K562 (cell line): ENCODE results near the gene ADAM22. TPM values are rescaled to one million over a fixed set of nuclear protein-coding genes. Genes with fewer than 3 reads are reported as not detected.

ENCODE experiments used
- ATAC-seq: fragments of 200-7000 bp; cut with Tn5 transposase; 3 replicates; pipeline ENCODE4 v1.9.1; 2020; ENCODE audit warnings: moderate library complexity
- BruUV-seq: library from RNA; stranded (reverse); fragments of 400-500 nt; replicated peaks from 2 replicates; lab custom pipeline; 2021; lab: Mats Ljungman, UMichigan
- CTCF ChIA-PET: fragments of 300-600 bp; formaldehyde crosslinking; extraction: SDS; loops from one replicate; lab custom pipeline; 2021; ENCODE audit warnings: low intra/inter-chr PET ratio; lab: Yijun Ruan, JAX
- POLR2A ChIA-PET: fragments of 300-600, 350-650 bp; sonication (Branson Sonifier 250); formaldehyde crosslinking; extraction: SDS; loops from one replicate; lab custom pipeline; 2021; ENCODE audit warnings: antibody characterized with exemption, inconsistent platforms; lab: Yijun Ruan, JAX
- DNase-seq, 4 experiments: peaks; one replicate each; pipeline versions ENCODE4 v3.0.0 to v3.0.0-alpha.2; 2011 to 2018; ENCODE audit warnings: low spot score in 3 of 4, mixed read lengths in 3 of 4; ENCODE audit errors: extremely low read depth in 1 of 4
- FAIRE-seq: peaks from 2 replicates; lab custom pipeline; 2011; peaks lifted over from hg19 to GRCh38; lab: Jason Lieb, UNC
- H2AFZ ChIP-seq: 2 replicates; pipeline ENCODE4 v1.6.0; 2011; ENCODE audit warnings: low read depth, low read length, control low read depth, inconsistent platforms
- H3K27ac ChIP-seq: fragments of 200-600 bp; 3 replicates; pipeline ENCODE4 v1.8.0; 2011; ENCODE audit warnings: low read depth, mild to moderate bottlenecking, control low read depth, inconsistent platforms, low read length, moderate library complexity, mixed read lengths; ENCODE audit errors: extremely low read depth
- H3K27me3 ChIP-seq, 2 experiments: fragments of 300-600 bp in 1 of 2; 2 replicates in 1 of 2; 3 replicates in 1 of 2; pipeline versions ENCODE4 v1.6.0 to v1.8.0; 2011; ENCODE audit warnings: inconsistent platforms in 2 of 2, low read length in 2 of 2, mild to moderate bottlenecking in 1 of 2, mixed read lengths in 1 of 2, moderate library complexity in 1 of 2; ENCODE audit not compliant: control insufficient read depth in 2 of 2, insufficient read depth in 2 of 2
- H3K36me3 ChIP-seq: fragments of 300-600 bp; 3 replicates; pipeline ENCODE4 v1.8.0; 2011; ENCODE audit warnings: mild to moderate bottlenecking, low read length, inconsistent platforms; ENCODE audit not compliant: control insufficient read depth, insufficient read depth
- H3K4me1 ChIP-seq, 2 experiments: fragments of 200-600 bp in 1 of 2; replicated peaks in 1 of 2; 2 replicates in 1 of 2; 3 replicates in 1 of 2; pipeline versions ENCODE4 v1.5.1 to v1.8.0; 2011; ENCODE audit warnings: inconsistent platforms in 2 of 2, low read length in 2 of 2, mild to moderate bottlenecking in 1 of 2, mixed read lengths in 1 of 2, moderate library complexity in 1 of 2; ENCODE audit not compliant: control insufficient read depth in 2 of 2, insufficient read depth in 2 of 2
- H3K4me2 ChIP-seq: 2 replicates; pipeline ENCODE4 v1.6.1; 2011; ENCODE audit warnings: low read length, control low read depth, inconsistent platforms, mixed read lengths; ENCODE audit not compliant: insufficient read depth
- H3K4me3 ChIP-seq: fragments of 200-600 bp; sonication (generic), shearing (Covaris generic); 2 replicates; pipeline ENCODE4 v1.5.1; 2016; ENCODE audit warnings: control low read depth, inconsistent platforms
- H3K79me2 ChIP-seq: fragments of 200-600 bp; 3 replicates; pipeline ENCODE4 v1.8.0; 2011; ENCODE audit warnings: low read length, inconsistent platforms; ENCODE audit not compliant: control insufficient read depth, insufficient read depth
- H3K9ac ChIP-seq, 2 experiments: 2 replicates each; pipeline versions ENCODE4 v1.6.0 to v1.6.1; 2011; ENCODE audit warnings: low read depth in 2 of 2, low read length in 2 of 2, control low read depth in 1 of 2, inconsistent platforms in 1 of 2, mild to moderate bottlenecking in 1 of 2, mixed read lengths in 1 of 2; ENCODE audit not compliant: insufficient read depth in 1 of 2
- H3K9me1 ChIP-seq: one replicate; pipeline ENCODE4 v1.6.0; 2011; ENCODE audit warnings: inconsistent platforms, mild to moderate bottlenecking, low read length, moderate library complexity; ENCODE audit not compliant: control insufficient read depth, insufficient read depth
- H3K9me3 ChIP-seq: replicated peaks from 2 replicates; pipeline ENCODE4 v1.5.1; 2011; ENCODE audit warnings: low read depth, low read length, inconsistent platforms; ENCODE audit not compliant: control insufficient read depth, insufficient read depth
- H4K20me1 ChIP-seq: replicated peaks from 2 replicates; pipeline ENCODE4 v1.6.1; 2011; ENCODE audit warnings: low read length, inconsistent platforms, mixed read lengths; ENCODE audit not compliant: control insufficient read depth, insufficient read depth
- MITF ChIP-seq: IDR thresholded peaks from 2 replicates; pipeline ENCODE4 v1.6.1; 2014; ENCODE audit warnings: antibody characterized with exemption
- NCOA2 ChIP-seq, 2 experiments: fragments of 450-650 bp; IDR thresholded peaks; 2 replicates each; pipeline ENCODE4 v1.6.1; 2018; ENCODE audit warnings: mild to moderate bottlenecking in 2 of 2, moderate library complexity in 1 of 2; ENCODE audit not compliant: partially characterized antibody in 2 of 2
- THRA ChIP-seq: fragments of 450-650 bp; IDR thresholded peaks from 2 replicates; pipeline ENCODE4 v1.6.1; 2017; ENCODE audit warnings: mild to moderate bottlenecking, moderate library complexity
- ZNF263 ChIP-seq: sonication (generic); formaldehyde crosslinking; IDR thresholded peaks from 2 replicates; pipeline ENCODE4 v1.8.0; 2022; ENCODE audit warnings: mild to moderate bottlenecking, missing genetic modification reagents, borderline replicate concordance
- ZNF277 ChIP-seq: fragments of 250-450 bp; sonication (Bioruptor Pico); IDR thresholded peaks from 2 replicates; pipeline ENCODE4 v1.8.0; 2022; ENCODE audit warnings: inconsistent platforms, mild to moderate bottlenecking, moderate library complexity, borderline replicate concordance
- ZNF830 ChIP-seq: fragments of 250-450 bp; sonication (Bioruptor Pico); IDR thresholded peaks from 2 replicates; pipeline ENCODE4 v1.5.0; 2021; ENCODE audit warnings: mild to moderate bottlenecking
- ZSCAN32 ChIP-seq: fragments of 450-650 bp; formaldehyde crosslinking; IDR thresholded peaks from 2 replicates; pipeline ENCODE4 v1.4.0; 2020; ENCODE audit warnings: mild to moderate bottlenecking, moderate library complexity
- in situ Hi-C: fragments of 300-500 bp; cut with MboI; formaldehyde crosslinking; loops from 4 replicates; pipeline ENCODE4 v1.15.0; 2018; ENCODE audit warnings: inconsistent platforms, mixed read lengths
- intact Hi-C: fragments of 100-400 bp; cut with micrococcal nuclease; formaldehyde crosslinking; loops from 2 replicates; pipeline ENCODE4 v1.14.2; 2022
- polyA plus RNA-seq, 8 experiments: library from polyadenylated mRNA; depleted of rRNA in 4 of 8; stranded (reverse) in 5 of 8; unstranded in 3 of 8; fragments of >200 nt; fragmentation: Nextera tagmentation in 2 of 8; fragmentation: Illumina TruSeq in 1 of 8; extraction: Ambion mirVana in 2 of 8; extraction: Trizol in 1 of 8; gene quantifications; 2 replicates each; pipeline versions ENCODE4 v1.2.1 to v1.2.3, GENCODE V29; 2011 to 2014; ENCODE audit warnings: inconsistent platforms in 1 of 8, missing spikeins in 1 of 8
- total RNA-seq, 7 experiments: library from RNA; depleted of rRNA in 6 of 7; stranded (reverse); fragments of >200 nt in 6 of 7; fragmentation: Illumina TruSeq in 2 of 7; extraction: Trizol in 2 of 7; gene quantifications; 2 replicates each; pipeline versions ENCODE4 v1.2.1 to v1.2.3, GENCODE V29; 2011 to 2021; ENCODE audit warnings: low replicate concordance in 1 of 7

ADAM22 gene
- total and polyA plus RNA-seq, 9 of the 15 experiments (the other 6 are each of a cell fraction or from before 2014, with no cell fraction given), result 0.01 to 0.58 (median 0.18) TPM

- Histone ChIP-seq H4K20me1 (no peaks in the 10 kb centered on the region), H3K4me2 (no peak overlapping the region), H3K9ac (no peak overlapping the region), H3K27me3 (no peaks in the 10 kb centered on the region), H3K36me3 (no peaks in the 10 kb centered on the region), H3K79me2 (no peaks in the 10 kb centered on the region), H3K4me1 (no peaks in the 10 kb centered on the region), H2AFZ (no peak overlapping the region), H3K27ac (no peak overlapping the region), H3K9me3 (no peaks in the 10 kb centered on the region), H3K9me1 (no peaks in the 10 kb centered on the region), H3K4me3 (no peak overlapping the region)
- ChIA-PET POLR2A (no interaction called here), CTCF (no interaction called here)
- TF ChIP-seq THRA (no peak), ZNF830 (no peak), ZNF277 (CRISPR knock-in tag) (no peak), ZSCAN32 (no peak), MITF (no peak), NCOA2 (IDR thresholded peaks at IDR 0.05; ENCODE audit: partially characterized antibody in 2 of 2) (no peak), ZNF263 (CRISPR knock-in tag) (no peak)
- FAIRE-seq, result peak; percentile 56
- BruUV-seq, result no TSS peak
- intact Hi-C loops (no loop called here), in situ Hi-C loops (no loop called here)
- no peak for DNase-seq
- ATAC-seq, result no peak
These were observed 68.6 kb downstream of the ADAM22 start for GRCh38 chr7:88002617-88003016.
